GM13976 (cell line): ENCODE results near the gene LIMK2.
"Not testable (repeated sequence)": the region's sequence is repeated elsewhere in the genome, so short reads cannot be mapped to it uniquely, and the experiment has no call there.

Experiments used
- DNase-seq: peaks from one replicate; pipeline ENCODE4 v3.0.0; 2012; ENCODE audit warnings: low spot score
- CTCF ChIP-seq: IDR thresholded peaks from 2 replicates; pipeline ENCODE4 v1.5.1; 2012; ENCODE audit warnings: borderline replicate concordance, mild to moderate bottlenecking; ENCODE audit not compliant: insufficient read depth; ENCODE audit errors: extremely low read depth, missing control alignments, control extremely low read depth
- in situ Hi-C: fragments of 300-500 bp; cut with MboI; formaldehyde crosslinking; loops from one replicate; pipeline ENCODE4 v1.12.0; 2022; ENCODE audit warnings: low sequenced_read_pairs, mixed read lengths, inconsistent platforms; ENCODE audit not compliant: unreplicated experiment

The LIMK2 gene

GRCh38 chr22:31212783-31213629 is 908 bp downstream of the LIMK2 start:
- in situ Hi-C loops: no loop called here
- DNase-seq: no peak
- no peak for TF ChIP-seq CTCF

- in situ Hi-C loops: no loop called here
- no peak for TF ChIP-seq CTCF
- no peak for DNase-seq
Measured at GRCh38 chr22:31215018-31215535, 3.0 kb downstream of the LIMK2 start.

- in situ Hi-C loops: no loop called here
- no peak for TF ChIP-seq CTCF
Measured at GRCh38 chr22:31218565-31219262, 6.6 kb downstream of the LIMK2 start.

GRCh38 chr22:31221084-31221483 is 9.0 kb downstream of the LIMK2 start:
- in situ Hi-C loops: no loop called here
- no peak for TF ChIP-seq CTCF
- DNase-seq: no peak

More at GRCh38 chr22:31218565-31219262, 6.6 kb downstream of the LIMK2 start:
- no peak for DNase-seq

- TF ChIP-seq CTCF: no peak
- in situ Hi-C loops: no loop called here
- no peak for DNase-seq
Measured at GRCh38 chr22:31222736-31223135, 10.6 kb downstream of the LIMK2 start.

- DNase-seq: no peak
- in situ Hi-C loops: no loop called here
- no peak for TF ChIP-seq CTCF
Measured at GRCh38 chr22:31223786-31224191, 11.7 kb downstream of the LIMK2 start.

- in situ Hi-C loops, DNase-seq: not testable (repeated sequence)
Measured at GRCh38 chr22:31224691-31225090, 12.6 kb downstream of the LIMK2 start.
